ENCODE data around the gene MED19.

Gene MED19

GRCh38 chr11:57680552-57680874 is 31.5 kb downstream of the MED19 start:
- H3K9me2 ChIP-seq (replicated peaks; ENCODE audit: insufficient read depth, low read length), result no peaks in the 10 kb centered on the region
- no peak overlapping the region for H3K27ac ChIP-seq (ENCODE audit: low read depth, low read length)
- no peak overlapping the region for H3K4me2 ChIP-seq (ENCODE audit: low read depth, low read length, poor library complexity, severe bottlenecking)
- peaks cover 80% of the 10 kb centered on the region for H3K79me2 ChIP-seq (ENCODE audit: insufficient read depth, low read length)
- no peaks in the 10 kb centered on the region for H3K27me3 ChIP-seq (ENCODE audit: low read length)
- H3K4me3 ChIP-seq (ENCODE audit: insufficient read depth, low read length, poor library complexity, severe bottlenecking), result no peak overlapping the region
- peaks cover 30% of the 10 kb centered on the region for H3K36me3 ChIP-seq (ENCODE audit: low read length)
- no peaks in the 10 kb centered on the region for H3K9me3 ChIP-seq (ENCODE audit: insufficient read depth, low read length)
- H4K20me1 ChIP-seq (ENCODE audit: low read depth, low read length), result peaks cover 15% of the 10 kb centered on the region; the same call in 1 of the 2 replicates
- TF ChIP-seq EZH2phosphoT487 (conservative IDR thresholded peaks at IDR 0.05; ENCODE audit: low read length), result no peak
- TF ChIP-seq CTCF (IDR thresholded peaks at IDR 0.05; ENCODE audit: insufficient read depth, low read length, poor library complexity, severe bottlenecking), result no peak
- no peak overlapping the region for H2AFZ ChIP-seq (ENCODE audit: low read depth, low read length, severe bottlenecking)
- no peak overlapping the region for H3K9ac ChIP-seq (ENCODE audit: low read length)
- no peaks in the 10 kb centered on the region for H3F3A ChIP-seq (ENCODE audit: insufficient read depth)

GRCh38 chr11:57679396-57679795 is 32.6 kb downstream of the MED19 start:
- Histone ChIP-seq H3K27me3 (ENCODE audit: low read length) (no peaks in the 10 kb centered on the region), H3K9ac (ENCODE audit: low read length) (no peak overlapping the region), H3K27ac (ENCODE audit: low read depth, low read length) (no peak overlapping the region), H3K9me2 (replicated peaks; ENCODE audit: insufficient read depth, low read length) (no peaks in the 10 kb centered on the region), H3K9me3 (ENCODE audit: insufficient read depth, low read length) (no peaks in the 10 kb centered on the region), H4K20me1 (ENCODE audit: low read depth, low read length) (peaks cover 24% of the 10 kb centered on the region), H2AFZ (ENCODE audit: low read depth, low read length, severe bottlenecking) (no peak overlapping the region), H3F3A (ENCODE audit: insufficient read depth) (no peaks in the 10 kb centered on the region), H3K36me3 (ENCODE audit: low read length) (peaks cover 31% of the 10 kb centered on the region), H3K4me3 (ENCODE audit: insufficient read depth, low read length, poor library complexity, severe bottlenecking) (no peak overlapping the region), H3K4me2 (ENCODE audit: low read depth, low read length, poor library complexity, severe bottlenecking) (no peak overlapping the region), H3K79me2 (ENCODE audit: insufficient read depth, low read length) (peaks cover 85% of the 10 kb centered on the region)
- TF ChIP-seq EZH2phosphoT487 (conservative IDR thresholded peaks at IDR 0.05; ENCODE audit: low read length) (no peak), CTCF (IDR thresholded peaks at IDR 0.05; ENCODE audit: insufficient read depth, low read length, poor library complexity, severe bottlenecking) (no peak)

- Histone ChIP-seq H3K36me3 (ENCODE audit: low read length) (peaks cover 28% of the 10 kb centered on the region; the same call in 1 of the 2 replicates), H3K9me3 (ENCODE audit: insufficient read depth, low read length) (no peaks in the 10 kb centered on the region), H3K9me2 (replicated peaks; ENCODE audit: insufficient read depth, low read length) (no peaks in the 10 kb centered on the region)
Measured at GRCh38 chr11:57675176-57675941, 36.7 kb downstream of the MED19 start.

More at GRCh38 chr11:57675176-57675941, 36.7 kb downstream of the MED19 start:
- Histone ChIP-seq H3K4me3 (ENCODE audit: insufficient read depth, low read length, poor library complexity, severe bottlenecking) (no peak overlapping the region), H3F3A (ENCODE audit: insufficient read depth) (no peaks in the 10 kb centered on the region), H3K79me2 (ENCODE audit: insufficient read depth, low read length) (peaks cover 96% of the 10 kb centered on the region), H3K9ac (ENCODE audit: low read length) (no peak overlapping the region), H3K27me3 (ENCODE audit: low read length) (no peaks in the 10 kb centered on the region), H3K4me2 (ENCODE audit: low read depth, low read length, poor library complexity, severe bottlenecking) (no peak overlapping the region), H4K20me1 (ENCODE audit: low read depth, low read length) (peaks cover 36% of the 10 kb centered on the region), H2AFZ (ENCODE audit: low read depth, low read length, severe bottlenecking) (no peak overlapping the region), H3K27ac (ENCODE audit: low read depth, low read length) (no peak overlapping the region)
- TF ChIP-seq CTCF (IDR thresholded peaks at IDR 0.05; ENCODE audit: insufficient read depth, low read length, poor library complexity, severe bottlenecking) (no peak), EZH2phosphoT487 (conservative IDR thresholded peaks at IDR 0.05; ENCODE audit: low read length) (no peak)

Measured in SU-DHL-6 (cell line).